GM12873 (cell line): ENCODE measurements around the gene AGAP1.

Source experiments
- CTCF ChIP-seq: IDR thresholded peaks from 2 replicates; pipeline ENCODE4 v1.5.1; 2012; ENCODE audit warnings: low read depth, mild to moderate bottlenecking, moderate library complexity, low read length, control low read depth; ENCODE audit not compliant: insufficient read depth; ENCODE audit errors: missing control alignments

AGAP1 gene

GRCh38 chr2:236180076-236180816 is 686.4 kb downstream of the AGAP1 start:
- no peak for TF ChIP-seq CTCF

GRCh38 chr2:236180831-236181453 is 687.1 kb downstream of the AGAP1 start:
- peak; percentile 57 for TF ChIP-seq CTCF
